GM18499 (cell line): ENCODE data around the gene KLHL24.
"Not testable (repeated sequence)": the region's sequence is repeated elsewhere in the genome, so short reads cannot be mapped to it uniquely, and the experiment has no call there.

Source experiments
- ATAC-seq: cut with Tn5 transposase; IDR thresholded peaks from one replicate; pipeline ENCODE4 v1.9.1; 2021; ENCODE audit warnings: moderate number of reproducible peaks; ENCODE audit not compliant: insufficient read depth, unreplicated experiment

Gene KLHL24

GRCh38 chr3:183634707-183635106 is 716 bp upstream of the KLHL24 start:
- no peak for ATAC-seq

- no peak for ATAC-seq
Observed at GRCh38 chr3:183635107-183635430, 354 bp upstream of the KLHL24 start.

GRCh38 chr3:183636221-183637105 is 1.0 kb downstream of the KLHL24 start:
- ATAC-seq, result peak; percentile 81

- no peak for ATAC-seq
Observed at GRCh38 chr3:183637106-183637486, 1.7 kb downstream of the KLHL24 start.

GRCh38 chr3:183637633-183638032 is 2.2 kb downstream of the KLHL24 start:
- not testable (repeated sequence) for ATAC-seq

GRCh38 chr3:183638101-183638852 is 2.9 kb downstream of the KLHL24 start:
- ATAC-seq, result no peak

GRCh38 chr3:183640635-183641034 is 5.2 kb downstream of the KLHL24 start:
- not testable (repeated sequence) for ATAC-seq

GRCh38 chr3:183641882-183642281 is 6.5 kb downstream of the KLHL24 start:
- ATAC-seq, result no peak

GRCh38 chr3:183644244-183644643 is 8.8 kb downstream of the KLHL24 start:
- ATAC-seq, result no peak

GRCh38 chr3:183645254-183645653 is 9.8 kb downstream of the KLHL24 start:
- no peak for ATAC-seq

- ATAC-seq, result no peak
Observed at GRCh38 chr3:183650554-183650953, 15.1 kb downstream of the KLHL24 start.

- ATAC-seq, result no peak
Observed at GRCh38 chr3:183653209-183654064, 18.0 kb downstream of the KLHL24 start.

- no peak for ATAC-seq
Observed at GRCh38 chr3:183654727-183655126, 19.3 kb downstream of the KLHL24 start.

GRCh38 chr3:183662099-183662498 is 26.7 kb downstream of the KLHL24 start:
- ATAC-seq, result no peak

- ATAC-seq, result no peak
Observed at GRCh38 chr3:183664913-183665381, 29.5 kb downstream of the KLHL24 start.

GRCh38 chr3:183680061-183680460 is 44.6 kb downstream of the KLHL24 start:
- no peak for ATAC-seq

GRCh38 chr3:183687705-183688104 is 52.3 kb downstream of the KLHL24 start:
- no peak for ATAC-seq

GRCh38 chr3:183688874-183689273 is 53.5 kb downstream of the KLHL24 start:
- no peak for ATAC-seq

- not testable (repeated sequence) for ATAC-seq
Observed at GRCh38 chr3:183689621-183690020, 54.2 kb downstream of the KLHL24 start.

- ATAC-seq, result no peak
Observed at GRCh38 chr3:183690402-183690995, 55.1 kb downstream of the KLHL24 start.
